B cell (primary cell): Measurements from ENCODE around the gene EXOC4. TPM values are rescaled to one million over a fixed set of nuclear protein-coding genes. Genes with fewer than 3 reads are reported as not detected.

ENCODE experiments used
- ATAC-seq: fragments of 200-7000 bp; cut with Tn5 transposase; one replicate; pipeline ENCODE4 v1.10.0; 2021; ENCODE audit warnings: low read depth, mild to moderate bottlenecking, moderate number of reproducible peaks, moderate library complexity
- CTCF ChIA-PET: fragments of 350-600 bp; sonication (Branson Sonifier 250); formaldehyde crosslinking; loops from one replicate; lab custom pipeline; 2021; ENCODE audit warnings: antibody characterized with exemption, inconsistent platforms; lab: Charles Lee
- POLR2A ChIA-PET: fragments of 350-600 bp; sonication (Branson Sonifier 250); formaldehyde crosslinking; loops from one replicate; lab custom pipeline; 2021; ENCODE audit warnings: antibody characterized with exemption; lab: Charles Lee
- DNase-seq: peaks from one replicate; pipeline ENCODE4 v3.0.0; 2013
- H2AFZ ChIP-seq: 2 replicates; pipeline ENCODE4 v1.6.1; 2012; ENCODE audit warnings: mild to moderate bottlenecking, low read depth, low read length; ENCODE audit not compliant: insufficient read depth, poor library complexity, severe bottlenecking
- H3K27ac ChIP-seq, 2 donors: 1 replicate in 1 of 2; 2 replicates in 1 of 2; pipeline ENCODE4 v1.5.1; 2012 to 2013; ENCODE audit warnings: low read length in 2 of 2, mild to moderate bottlenecking in 2 of 2, moderate library complexity in 1 of 2
- H3K27me3 ChIP-seq, 4 experiments: fragments of 200-600 bp in 1 of 4; sonication (generic) in 1 of 4; replicated peaks in 1 of 4; 1 replicate in 2 of 4; 2 replicates in 2 of 4; pipeline versions ENCODE4 v1.6.1 to v1.7.0; 2013 to 2016; ENCODE audit warnings: low read length in 3 of 4, mild to moderate bottlenecking in 2 of 4, mixed read lengths in 1 of 4, moderate library complexity in 1 of 4; ENCODE audit not compliant: insufficient read depth in 4 of 4, control insufficient read depth in 3 of 4; ENCODE audit errors: control extremely low read depth in 1 of 4
- H3K36me3 ChIP-seq, 2 experiments: replicated peaks in 1 of 2; 1 replicate in 1 of 2; 2 replicates in 1 of 2; pipeline versions ENCODE4 v1.6.1 to v1.7.1; 2013; ENCODE audit warnings: low read length in 1 of 2; ENCODE audit not compliant: insufficient read depth in 2 of 2, control insufficient read depth in 1 of 2; ENCODE audit errors: control extremely low read depth in 1 of 2, extremely low read depth in 1 of 2
- H3K4me1 ChIP-seq, 2 donors: fragments of 200-600 bp in 1 of 2; sonication (generic) in 1 of 2; 1 replicate in 1 of 2; 2 replicates in 1 of 2; pipeline versions ENCODE4 v1.5.1 to v1.6.1; 2013 to 2017; ENCODE audit warnings: low read length in 2 of 2; ENCODE audit not compliant: control insufficient read depth in 2 of 2, insufficient read depth in 2 of 2
- H3K4me2 ChIP-seq: replicated peaks from 2 replicates; pipeline ENCODE3; 2012; ENCODE audit warnings: mild to moderate bottlenecking, low read depth, low read length; ENCODE audit not compliant: poor library complexity, severe bottlenecking
- H3K4me3 ChIP-seq, 5 experiments: fragments of 200-600 bp in 1 of 5; sonication (generic) in 1 of 5; 1 replicate in 3 of 5; 2 replicates in 2 of 5; pipeline versions ENCODE4 v1.5.1 to v1.7.0; 2011 to 2016; ENCODE audit warnings: low read length in 4 of 5, mild to moderate bottlenecking in 4 of 5, low read depth in 2 of 5, control low read depth in 1 of 5, moderate library complexity in 1 of 5; ENCODE audit not compliant: insufficient read depth in 1 of 5; ENCODE audit errors: control extremely low read depth in 1 of 5, extremely low read depth in 1 of 5
- H3K79me2 ChIP-seq: fragments of 200-600 bp; sonication (generic); one replicate; pipeline ENCODE4 v1.6.0; 2016; ENCODE audit warnings: low read length; ENCODE audit not compliant: control insufficient read depth, insufficient read depth
- H3K9ac ChIP-seq: fragments of 200-600 bp; sonication (generic); 2 replicates; pipeline ENCODE4 v1.6.1; 2017; ENCODE audit warnings: mild to moderate bottlenecking, low read length, moderate library complexity
- H3K9me3 ChIP-seq, 3 donors: one replicate each; pipeline versions ENCODE4 v1.6.1 to v1.7.1; 2013; ENCODE audit warnings: low read length in 2 of 3; ENCODE audit not compliant: control insufficient read depth in 2 of 3, insufficient read depth in 1 of 3; ENCODE audit errors: control extremely low read depth in 1 of 3
- H4K20me1 ChIP-seq: 2 replicates; pipeline ENCODE4 v1.6.0; 2012; ENCODE audit warnings: mild to moderate bottlenecking, low read length; ENCODE audit not compliant: insufficient read depth, control insufficient read depth, poor library complexity, severe bottlenecking
- H3K27ac Mint-ChIP-seq: one replicate; pipeline ENCODE4 v1.8.0; 2021; ENCODE audit warnings: mixed read lengths
- H3K27me3 Mint-ChIP-seq: one replicate; pipeline ENCODE4 v1.8.0; 2021; ENCODE audit warnings: mixed read lengths
- H3K4me1 Mint-ChIP-seq: one replicate; pipeline ENCODE4 v1.8.0; 2021; ENCODE audit warnings: mixed read lengths
- H3K4me3 Mint-ChIP-seq: one replicate; pipeline ENCODE4 v1.8.0; 2021; ENCODE audit warnings: mixed read lengths
- H3K9me3 Mint-ChIP-seq: one replicate; pipeline ENCODE4 v1.8.0; 2022; ENCODE audit warnings: mixed read lengths; ENCODE audit not compliant: insufficient read depth
- CTCF ChIP-seq: fragments of 200-600 bp; IDR thresholded peaks from one replicate; pipeline ENCODE4 v1.8.0; 2022; ENCODE audit warnings: antibody characterized with exemption, mild to moderate bottlenecking
- EZH2 ChIP-seq: IDR thresholded peaks from 2 replicates; pipeline ENCODE4 v1.6.1; 2012; ENCODE audit warnings: borderline replicate concordance, low read depth, mild to moderate bottlenecking, moderate library complexity, low read length; ENCODE audit not compliant: insufficient read depth, poor library complexity, severe bottlenecking
- WGBS: methylation state at CpG from one replicate; pipeline ENCODE4 v1.1.5; 2013; ENCODE audit warnings: missing lambda C conversion rate; ENCODE audit not compliant: insufficient coverage; 5-methylcytosine and 5-hydroxymethylcytosine counted together
- intact Hi-C: fragments of 100-400 bp; cut with micrococcal nuclease; formaldehyde crosslinking; loops from one replicate; pipeline ENCODE4 v1.10.0; 2022
- polyA plus RNA-seq: library from polyadenylated mRNA; depleted of rRNA; stranded (reverse); fragments of >200 nt; gene quantifications from 2 replicates; pipeline ENCODE4 v1.2.3, GENCODE V29; 2012
- total RNA-seq, 2 donors: library from RNA; stranded (reverse); fragments of 120-200 nt in 1 of 2; gene quantifications; 1 replicate in 1 of 2; 2 replicates in 1 of 2; pipeline versions ENCODE4 v1.2.3 to v1.2.4, GENCODE V29; 2013 to 2022

The EXOC4 gene
- total and polyA plus RNA-seq, 2 donors (not counting 1 experiment from before 2014, with no cell fraction given), result 16.7 to 135 TPM

- Histone ChIP-seq H4K20me1 (no peaks in the 10 kb centered on the region), H3K4me1 (no peaks in the 10 kb centered on the region), H3K27me3 (no peaks in the 10 kb centered on the region), H3K36me3 (no peaks in the 10 kb centered on the region), H3K9ac (no peak overlapping the region), H3K9me3 (peaks cover 0 to 10% (median 0%) of the 10 kb centered on the region in 3 donors), H3K27ac (no peak overlapping the region), H3K4me3 (no peak overlapping the region), H3K79me2 (no peaks in the 10 kb centered on the region), H3K4me2 (no peak overlapping the region), H2AFZ (no peak overlapping the region)
- no peaks in the 10 kb centered on the region for H3K27me3 Mint-ChIP-seq
- ChIA-PET CTCF (interaction anchor here (1.7 kb wide), 1 partner anchor 9 kb away, joined by 9 read pairs; no protein-coding TSS in a partner anchor), POLR2A (no interaction called here)
- TF ChIP-seq EZH2 (no peak), CTCF (no peak)
- H3K4me1 Mint-ChIP-seq, result peaks cover 13% of the 10 kb centered on the region
- ATAC-seq (peak; percentile 33), DNase-seq (peak; percentile 18)
- WGBS, result 54% methylated on average over 4 of the region's 6 CpGs
- H3K9me3 Mint-ChIP-seq, result no peaks in the 10 kb centered on the region
- intact Hi-C loops, result no loop called here
- no peak overlapping the region for H3K27ac Mint-ChIP-seq
- H3K4me3 Mint-ChIP-seq, result no peak overlapping the region
These were observed 600.9 kb downstream of the EXOC4 start for GRCh38 chr7:133853706-133854276.

- Histone ChIP-seq H4K20me1 (no peaks in the 10 kb centered on the region), H3K36me3 (no peaks in the 10 kb centered on the region), H3K4me3 (no peak overlapping the region), H2AFZ (no peak overlapping the region), H3K4me2 (no peak overlapping the region), H3K27ac (no peak overlapping the region), H3K9ac (no peak overlapping the region), H3K4me1 (no peaks in the 10 kb centered on the region), H3K79me2 (no peaks in the 10 kb centered on the region), H3K27me3 (no peaks in the 10 kb centered on the region), H3K9me3 (peaks cover 0 to 10% (median 0%) of the 10 kb centered on the region in 3 donors)
- intact Hi-C loops, result no loop called here
- ATAC-seq (no peak), DNase-seq (peak; percentile 6)
- ChIA-PET CTCF (interaction anchor here (0.6 to 1.7 kb wide), 3 partner anchors 10 to 379 kb away, joined by 3 to 9 read pairs (median 3); no protein-coding TSS in a partner anchor), POLR2A (no interaction called here)
- Mint-ChIP-seq H3K27ac (no peak overlapping the region), H3K27me3 (no peaks in the 10 kb centered on the region), H3K9me3 (no peaks in the 10 kb centered on the region), H3K4me3 (no peak overlapping the region), H3K4me1 (peaks cover 13% of the 10 kb centered on the region)
- TF ChIP-seq CTCF, result no peak
- TF ChIP-seq EZH2, result no peak
These were observed 601.9 kb downstream of the EXOC4 start for GRCh38 chr7:133854739-133855138.
